Measurements from ENCODE around the gene EMP1.

DNA sequence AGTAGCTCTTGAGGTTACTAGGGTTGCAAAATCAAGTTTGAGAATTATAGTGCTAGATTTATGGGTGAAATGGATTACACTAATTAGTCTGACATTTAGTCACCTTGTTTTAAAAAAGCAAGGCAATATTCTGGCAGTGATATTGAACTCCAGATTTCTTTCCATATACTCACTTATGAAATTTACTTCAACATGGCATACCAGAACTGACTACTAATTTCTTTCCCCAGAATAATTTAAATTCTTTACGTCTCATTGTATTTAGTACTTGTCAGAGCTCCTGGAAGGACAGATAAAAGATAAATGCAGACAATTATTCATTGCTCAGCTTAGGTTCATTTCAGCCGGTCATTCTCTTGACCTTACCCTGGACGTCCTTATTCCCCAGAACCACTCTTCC lies 24.3 kb downstream of the EMP1 start:
- TF ChIP-seq POLR2A (IDR thresholded peaks at IDR 0.05; ENCODE audit: low read depth, low read length) (no peak), TAF1 (IDR thresholded peaks at IDR 0.05; ENCODE audit: low read depth, low read length) (no peak)

All from GM12891 (cell line).